Activated T-helper 9 cell treated with anti-CD3 and anti-CD28 coated beads, Interleukin-2, amount 50 U/mL, for 16 hours (primary cell): Measurements from ENCODE around the gene RNF144A.

ENCODE experiments used
- DNase-seq: peaks from one replicate; pipeline ENCODE4 v3.0.0-alpha.2; 2020; ENCODE audit warnings: low read depth

Gene RNF144A

GRCh38 chr2:7089284-7089683 lies 172.1 kb downstream of the RNF144A start:
- no peak for DNase-seq

GRCh38 chr2:7089898-7090510 lies 172.8 kb downstream of the RNF144A start:
- no peak for DNase-seq

GRCh38 chr2:7093376-7093775 lies 176.2 kb downstream of the RNF144A start:
- no peak for DNase-seq
